Measurements from ENCODE around the gene G3BP2.
"Not testable (repeated sequence)": the region's sequence is repeated elsewhere in the genome, so short reads cannot be mapped to it uniquely, and the experiment has no call there.

The G3BP2 gene

DNA sequence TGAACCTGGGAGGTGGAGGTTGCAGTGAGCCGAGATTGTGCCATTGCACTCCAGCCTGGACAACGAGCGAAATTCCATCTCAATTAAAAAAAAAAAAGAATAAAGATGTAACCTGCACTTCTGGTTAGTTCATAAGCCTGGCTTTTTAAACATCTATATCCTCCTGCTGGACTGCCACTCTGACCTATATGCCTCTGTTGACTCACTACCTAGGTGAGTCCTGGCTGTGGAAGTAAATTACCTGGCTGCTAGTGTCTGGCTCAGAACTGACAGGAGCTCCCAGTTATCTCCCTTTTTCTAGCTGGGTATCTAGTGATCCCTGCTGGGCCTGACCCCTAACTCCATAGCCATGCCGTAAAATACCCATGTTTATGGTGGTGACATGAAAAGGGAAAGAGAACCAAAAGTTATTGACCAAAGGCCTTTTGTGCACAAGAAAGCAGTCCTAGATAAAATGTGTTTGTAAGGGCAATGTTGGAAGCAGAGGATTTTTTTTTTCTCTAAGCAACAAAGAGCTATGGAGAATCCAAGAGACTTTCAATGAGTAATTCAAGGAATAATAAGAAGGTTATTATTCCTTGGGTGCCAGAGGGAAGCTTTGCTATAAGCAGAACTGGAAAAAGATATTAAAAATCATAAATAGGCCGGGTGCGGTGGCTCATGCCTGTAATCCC lies 10.4 kb upstream of the G3BP2 start:
- DNase-seq (ENCODE audit: low spot score) = no peak

DNA sequence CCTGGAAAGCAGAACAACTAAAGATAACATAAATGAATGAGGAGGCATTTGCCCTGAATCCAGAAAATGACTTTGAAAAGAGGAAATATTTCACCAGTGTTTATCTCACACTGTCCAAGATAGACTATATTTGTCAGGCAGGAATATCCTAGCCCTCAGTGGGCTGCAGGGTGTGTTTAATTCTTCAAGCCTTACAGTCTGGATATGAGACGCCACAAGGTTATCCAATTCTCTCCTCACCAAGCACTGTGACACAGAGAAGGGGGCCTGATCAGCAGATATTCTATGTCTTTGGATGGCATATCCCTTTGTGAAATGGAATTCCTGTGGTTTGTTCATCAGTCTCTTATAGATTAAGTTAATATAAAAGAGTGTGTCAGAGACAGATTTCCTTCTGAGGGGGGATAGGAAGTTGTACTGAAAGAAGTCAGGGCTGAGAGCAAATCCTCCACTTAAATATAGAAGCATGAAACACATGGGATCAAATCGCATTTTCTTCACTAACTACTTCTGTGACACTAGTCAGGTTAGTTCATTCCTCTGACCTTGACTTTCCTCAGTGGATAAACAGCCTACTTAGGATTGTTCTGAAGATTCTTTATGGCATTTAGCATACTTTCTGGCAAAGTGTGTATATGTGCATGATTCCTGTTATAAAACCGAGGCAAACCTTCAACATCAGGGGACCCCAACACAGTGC lies 6.8 kb upstream of the G3BP2 start:
- no peak for DNase-seq (ENCODE audit: low spot score)

DNA sequence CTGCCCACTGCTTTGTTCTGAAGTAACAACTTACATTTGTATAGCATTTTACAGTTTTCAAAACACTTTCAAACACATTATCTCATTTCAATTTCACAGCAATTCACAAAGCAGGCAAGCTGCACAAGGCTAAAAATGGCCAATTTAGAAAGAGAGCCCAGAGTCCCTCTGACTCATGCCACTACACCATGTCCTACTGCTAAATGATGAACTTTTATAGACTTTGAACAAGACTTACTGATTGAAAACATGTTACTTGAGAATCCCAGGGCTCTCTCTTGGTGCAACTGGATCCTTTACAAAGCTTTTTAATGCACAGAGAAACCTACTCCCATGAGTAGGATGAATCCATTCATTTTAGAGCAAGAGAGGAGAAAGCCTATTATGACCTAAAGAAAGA lies 5.8 kb upstream of the G3BP2 start:
- no peak for DNase-seq (ENCODE audit: low spot score)

DNA sequence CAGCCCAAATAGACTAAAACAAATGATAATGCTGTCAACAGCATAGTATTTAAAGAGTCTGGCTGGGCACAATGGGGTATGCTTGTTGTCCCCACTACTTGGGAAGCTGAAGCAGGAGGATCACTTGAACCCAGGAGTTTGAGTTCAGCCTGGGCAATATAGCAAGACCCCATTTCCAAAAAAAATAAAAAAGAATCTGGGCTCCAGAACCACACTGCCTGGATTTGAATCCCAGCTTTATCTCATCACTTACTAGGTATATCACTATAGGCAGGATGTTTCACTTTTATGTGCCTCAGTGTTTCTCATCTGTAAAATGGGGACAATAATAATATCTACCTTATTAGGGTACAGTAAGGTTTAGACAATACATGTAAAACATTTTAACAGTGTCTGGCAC lies 5.3 kb upstream of the G3BP2 start:
- DNase-seq (ENCODE audit: low spot score) = no peak

DNA sequence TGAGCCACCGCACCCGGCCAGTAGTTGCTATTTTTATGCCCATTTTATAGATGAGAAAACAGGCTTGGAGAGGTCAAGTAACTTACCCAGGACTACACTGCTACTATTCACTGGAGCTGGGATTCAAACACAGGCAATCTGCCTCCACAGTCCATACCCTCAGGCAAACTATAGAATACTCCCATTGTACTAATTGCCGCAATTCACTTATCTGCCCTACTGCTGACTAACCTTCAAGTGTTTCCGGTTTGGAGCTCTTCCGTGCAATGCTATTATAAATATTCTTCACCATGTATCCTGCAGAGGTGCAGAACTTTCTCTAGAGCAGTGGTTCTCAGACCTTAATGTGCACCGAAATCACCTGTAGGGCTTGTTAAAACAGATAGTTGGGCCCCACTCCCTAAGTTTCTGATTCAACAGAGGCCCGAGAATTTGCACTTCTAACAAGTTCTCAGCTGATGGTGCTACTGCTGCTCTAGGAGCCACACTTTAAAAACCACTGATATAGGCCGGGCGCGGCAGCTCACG lies 1.9 kb upstream of the G3BP2 start:
- no peak for DNase-seq (ENCODE audit: low spot score)

DNA sequence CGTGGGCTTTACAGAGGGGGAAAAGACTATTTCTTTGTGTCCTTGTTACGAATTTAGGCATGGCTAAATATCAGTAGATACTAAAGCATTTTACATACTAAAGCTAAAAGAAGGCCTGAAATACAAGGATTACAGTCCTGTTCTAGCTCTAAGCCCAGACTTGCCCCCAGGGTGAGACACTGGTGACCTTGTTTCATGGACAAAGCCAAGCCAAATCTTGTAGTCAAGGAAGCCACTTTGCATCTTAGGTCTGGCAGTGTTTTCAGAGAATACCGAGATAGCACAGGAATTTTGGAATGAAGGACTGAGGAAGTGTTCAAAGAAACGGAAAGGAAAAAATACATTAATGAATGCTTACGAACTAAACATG lies 733 bp upstream of the G3BP2 start:
- DNase-seq (ENCODE audit: low spot score) = peak; percentile 50

DNA sequence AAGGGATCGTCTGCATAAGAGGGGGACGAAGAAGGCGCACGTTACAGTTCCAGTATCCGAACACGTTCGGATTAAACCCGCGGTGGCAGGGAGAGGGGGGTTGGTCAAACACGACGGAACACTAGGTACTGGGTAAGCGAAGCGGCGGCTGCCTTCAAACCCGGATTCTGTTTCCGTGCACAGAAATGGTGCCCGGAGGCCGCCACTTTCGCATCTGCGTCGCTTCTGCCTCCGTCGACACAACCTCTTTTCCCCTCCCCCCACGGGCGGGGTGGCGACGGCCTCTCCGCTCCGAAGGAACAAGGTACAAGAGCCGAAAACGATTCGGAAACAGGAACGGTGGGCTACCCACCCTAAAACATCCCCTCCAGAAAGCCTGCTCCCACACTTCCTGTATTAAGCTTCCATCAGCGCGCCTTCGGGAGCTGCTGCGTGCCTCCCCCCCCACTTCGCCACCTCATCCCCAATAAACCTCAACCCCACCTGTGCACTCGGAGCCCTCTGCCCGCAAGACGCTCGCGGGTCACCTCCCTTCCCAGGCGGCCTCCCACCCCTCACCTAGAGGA lies 667 bp downstream of the G3BP2 start:
- peak; percentile 69 for DNase-seq (ENCODE audit: low spot score)

DNA sequence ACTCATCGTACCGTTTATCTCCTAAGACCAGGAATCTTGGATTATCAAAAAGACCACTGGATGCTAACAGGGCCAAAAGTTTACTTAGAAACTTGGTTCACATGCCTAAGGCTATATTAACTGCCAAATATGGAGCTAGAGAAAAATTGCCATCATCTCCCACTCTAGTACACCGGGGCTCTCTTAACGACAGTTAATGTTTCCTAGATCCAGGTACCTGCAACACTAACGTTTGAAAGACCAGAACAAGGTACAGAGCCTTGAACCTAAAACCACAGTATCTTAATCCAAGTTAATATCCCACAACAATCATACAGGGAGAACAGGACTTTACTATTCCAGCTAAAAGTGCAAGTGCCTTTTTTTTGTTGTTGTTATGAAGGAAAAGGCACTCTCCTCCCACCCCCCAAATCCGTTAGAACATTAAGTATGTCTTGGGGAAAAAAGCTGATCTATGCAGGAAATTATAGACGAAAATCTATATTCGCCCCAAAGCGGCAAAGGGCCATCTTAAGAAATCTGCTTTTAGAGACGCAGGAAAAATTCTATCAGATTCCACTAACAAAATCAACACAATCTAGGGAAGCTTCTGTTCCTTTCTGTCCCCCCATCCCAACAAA lies 1.3 kb downstream of the G3BP2 start:
- no peak for DNase-seq (ENCODE audit: low spot score)

DNA sequence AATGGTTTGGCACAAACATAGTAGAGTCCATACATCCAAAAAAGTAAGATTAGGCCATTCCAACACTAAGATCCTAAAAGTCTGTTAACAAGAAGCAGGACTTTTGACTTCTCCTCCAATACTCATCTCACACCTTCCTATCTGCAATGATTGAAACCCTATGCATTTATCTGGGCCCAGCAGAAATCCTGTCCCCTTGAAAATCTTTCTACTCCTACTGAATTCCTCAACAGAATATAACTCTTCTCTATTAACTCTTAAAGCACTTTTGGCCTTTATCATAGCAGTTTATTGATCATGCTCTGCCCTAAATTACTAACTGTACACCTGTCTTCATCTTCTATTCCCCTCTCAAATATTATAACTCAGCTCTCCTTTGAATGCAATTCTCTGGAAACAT lies 4.6 kb downstream of the G3BP2 start:
- no peak for DNase-seq (ENCODE audit: low spot score)

DNA sequence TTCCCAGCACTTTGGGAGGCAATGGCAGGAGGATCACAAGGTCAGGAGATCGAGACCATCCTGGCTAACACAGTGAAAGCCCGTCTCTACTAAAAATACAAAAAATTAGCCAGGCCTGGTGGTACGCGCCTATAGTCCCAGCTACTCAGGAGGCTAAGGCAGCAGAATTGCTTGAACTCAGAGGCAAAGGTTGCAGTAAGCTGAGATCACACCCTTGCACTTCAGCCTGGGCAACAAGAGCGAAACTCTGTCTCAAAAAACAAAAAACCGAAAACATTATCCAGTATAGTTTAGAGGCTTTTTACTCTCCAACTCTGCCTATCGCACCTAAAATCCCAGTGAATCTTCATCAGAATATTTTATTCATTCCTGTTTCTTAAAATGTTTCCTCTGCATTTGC lies 5.6 kb downstream of the G3BP2 start:
- not testable (repeated sequence) for DNase-seq (ENCODE audit: low spot score)

DNA sequence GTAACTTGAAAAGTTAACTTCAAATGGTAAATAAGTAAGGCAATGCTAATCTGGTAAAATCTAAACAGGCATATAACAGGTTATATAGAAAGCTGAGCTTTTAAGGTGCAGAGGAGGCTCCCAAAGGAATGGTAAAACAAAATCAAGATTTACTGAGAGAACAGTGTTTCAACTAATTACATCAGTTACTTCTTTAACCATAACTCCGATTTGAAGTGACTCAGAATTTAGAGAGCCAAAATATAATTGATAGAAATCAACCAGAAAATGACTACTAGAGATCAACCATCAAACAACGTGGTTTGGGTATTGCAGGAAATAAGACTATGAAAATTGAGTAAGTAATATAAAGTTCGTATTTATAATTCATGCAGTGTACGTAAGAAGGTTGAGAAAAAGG lies 6.9 kb downstream of the G3BP2 start:
- DNase-seq (ENCODE audit: low spot score) = no peak

DNA sequence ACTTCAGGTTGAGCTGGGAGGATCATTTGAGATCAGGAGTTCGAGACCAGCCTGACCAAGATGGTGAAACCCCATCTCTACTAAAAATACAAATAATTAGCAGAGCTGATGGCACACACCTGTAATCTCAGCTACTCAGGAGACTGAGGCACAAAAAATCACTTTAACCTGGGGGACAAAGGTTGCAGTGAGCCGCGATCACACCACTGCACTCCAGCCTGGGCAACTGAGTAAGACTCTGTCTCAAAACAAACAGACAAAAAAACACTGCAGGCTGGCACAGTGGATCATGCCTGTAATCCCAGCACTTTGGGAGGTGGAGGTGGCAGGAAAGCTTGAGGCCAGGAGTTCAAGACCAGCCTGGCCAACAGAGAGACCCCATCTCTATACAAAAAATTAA lies 8.6 kb downstream of the G3BP2 start:
- not testable (repeated sequence) for DNase-seq (ENCODE audit: low spot score)

DNA sequence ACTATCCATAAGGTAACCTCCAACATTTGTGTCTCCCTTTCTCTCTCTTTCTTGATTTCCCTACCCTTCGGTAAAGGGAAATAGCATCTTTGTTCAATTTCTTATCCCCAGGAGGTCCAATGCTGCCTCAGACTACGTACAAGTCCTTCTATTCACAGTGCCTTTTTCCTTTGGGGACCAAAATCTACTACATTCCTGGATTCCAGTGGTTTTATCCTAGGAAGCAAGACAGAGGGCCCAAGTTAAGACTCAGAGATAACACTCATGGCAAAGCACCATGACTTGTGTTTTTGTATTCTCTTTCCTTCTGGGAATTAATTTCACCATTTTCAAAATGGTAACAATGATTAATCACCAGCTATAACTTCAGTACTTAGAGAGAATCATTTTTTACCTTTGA lies 10.6 kb downstream of the G3BP2 start:
- DNase-seq (ENCODE audit: low spot score) = no peak

DNA sequence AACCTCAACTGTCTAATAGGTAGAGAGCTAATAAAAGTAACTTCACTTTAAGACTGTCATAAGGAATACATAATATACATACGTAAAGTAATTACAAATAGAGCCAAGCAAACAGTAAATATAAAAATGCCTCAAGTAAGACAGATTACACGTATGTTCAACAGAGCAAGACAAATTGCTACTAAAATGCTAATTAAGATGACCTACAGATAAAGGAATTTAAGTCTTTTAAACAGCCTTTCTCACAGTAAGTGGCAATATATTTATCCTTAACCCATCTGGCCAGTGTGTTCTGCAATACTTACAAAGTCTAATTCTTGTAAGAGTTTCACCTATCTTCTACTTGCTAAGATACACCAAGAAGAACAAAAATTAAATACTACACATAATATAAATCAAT lies 12.7 kb downstream of the G3BP2 start:
- DNase-seq (ENCODE audit: low spot score) = no peak

DNA sequence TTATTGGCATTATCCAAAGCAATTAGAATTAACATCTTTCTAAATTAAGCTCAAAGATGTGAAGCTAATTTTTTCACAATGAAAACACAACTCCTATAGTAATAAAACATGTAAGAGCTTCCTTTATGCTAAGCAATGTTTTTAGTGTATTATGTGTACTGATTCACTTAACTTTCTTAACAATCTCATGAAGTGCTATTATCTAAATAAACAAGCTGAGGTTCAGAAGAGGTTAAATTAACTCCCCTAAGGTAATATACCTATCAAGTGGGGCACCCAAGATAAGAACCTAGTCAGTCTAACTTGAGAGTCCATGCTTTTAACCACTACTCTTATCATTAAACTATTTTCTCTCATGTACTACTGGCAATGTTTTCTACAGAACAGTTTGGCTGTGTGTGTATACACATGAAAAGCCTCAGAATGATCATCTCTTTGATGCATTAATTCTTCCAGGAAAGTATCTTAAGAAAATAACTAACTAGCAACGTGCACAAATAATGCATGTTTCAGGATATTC lies 13.6 kb downstream of the G3BP2 start:
- DNase-seq (ENCODE audit: low spot score) = no peak

DNA sequence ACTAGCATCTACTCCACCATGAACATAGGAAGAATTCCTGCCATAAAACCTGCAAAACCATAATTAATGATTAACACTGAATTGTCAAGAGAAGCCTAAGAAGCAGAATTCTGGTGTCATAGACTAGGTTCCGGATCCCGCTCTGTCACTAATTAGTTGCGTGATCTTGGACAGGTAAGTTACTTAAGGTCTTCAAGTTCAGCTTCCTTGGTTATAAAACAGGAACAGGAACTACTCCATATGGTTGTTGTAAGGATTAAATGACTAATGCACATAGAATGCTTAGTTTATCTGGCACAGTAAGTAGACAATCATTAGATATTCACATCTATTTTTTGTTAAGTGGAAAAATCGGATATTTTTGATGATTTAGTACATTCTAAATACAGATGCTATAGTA lies 14.3 kb downstream of the G3BP2 start:
- DNase-seq (ENCODE audit: low spot score) = no peak

DNA sequence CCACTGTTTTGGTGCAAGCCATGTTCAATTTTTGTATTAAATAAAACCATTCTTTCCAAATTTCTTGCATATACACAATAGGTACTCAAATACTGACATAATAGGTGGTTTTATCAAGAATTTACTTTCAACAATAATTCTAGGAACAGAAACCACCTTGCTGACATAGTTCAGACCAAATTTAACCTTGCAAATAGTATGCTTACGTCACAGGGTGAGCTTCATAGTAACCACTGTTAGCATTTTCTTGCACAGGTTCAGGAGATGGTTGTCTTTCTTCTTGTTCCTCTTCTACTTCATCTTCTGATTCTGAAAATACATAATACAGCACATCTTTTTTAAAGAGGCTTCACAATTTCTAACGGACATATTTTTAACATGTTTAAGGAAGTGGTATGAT lies 17.6 kb downstream of the G3BP2 start:
- DNase-seq (ENCODE audit: low spot score) = no peak

DNA sequence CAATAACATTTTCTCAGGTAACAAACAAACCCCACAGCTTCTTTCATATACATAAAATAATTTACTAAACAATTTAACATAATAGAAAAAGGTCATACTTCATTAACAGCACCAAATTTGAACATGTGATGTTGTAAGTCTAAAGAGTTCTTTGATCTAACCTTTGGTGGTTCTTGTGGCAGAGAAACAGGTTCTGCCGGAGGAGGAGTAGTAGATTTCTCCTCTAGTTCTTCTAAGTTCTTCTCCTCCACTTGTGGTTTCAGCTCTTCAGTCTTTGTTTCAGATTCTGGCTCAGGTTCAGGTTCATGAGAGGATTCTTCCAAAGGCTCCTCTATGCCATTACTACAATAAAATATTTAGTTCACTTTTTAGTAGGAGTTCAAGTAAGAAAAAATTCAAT lies 18.3 kb downstream of the G3BP2 start:
- DNase-seq (ENCODE audit: low spot score) = no peak

DNA sequence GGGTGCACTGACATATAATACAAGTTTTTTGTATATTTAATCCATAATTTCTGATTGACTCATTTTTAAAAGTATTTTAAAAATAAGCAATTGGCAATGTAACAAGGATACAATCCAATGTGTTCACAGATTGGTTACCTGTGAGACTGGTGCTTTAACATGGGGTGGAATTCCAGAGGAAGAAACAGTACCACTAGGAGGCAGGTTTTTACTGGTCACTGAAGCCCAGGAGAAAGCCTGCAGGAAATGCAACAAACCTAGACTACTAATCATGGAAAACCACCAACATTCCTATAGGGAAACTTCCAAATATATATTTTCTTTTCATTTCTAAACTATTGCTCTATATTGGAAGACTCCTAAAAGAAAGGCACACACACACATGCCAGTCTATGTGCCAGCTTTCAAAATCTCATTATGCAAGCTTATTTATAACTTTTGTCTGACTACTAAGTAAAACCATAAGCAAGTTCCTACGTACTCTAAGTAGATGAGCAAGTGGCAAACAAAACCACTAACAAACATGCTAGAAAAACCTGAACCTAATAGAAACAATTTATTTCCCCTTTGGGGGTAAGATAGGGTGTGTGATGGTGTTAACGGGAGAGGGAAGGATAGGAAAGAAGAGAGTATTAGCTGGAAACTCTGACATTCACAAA lies 19.2 kb downstream of the G3BP2 start:
- no peak for DNase-seq (ENCODE audit: low spot score)

DNA sequence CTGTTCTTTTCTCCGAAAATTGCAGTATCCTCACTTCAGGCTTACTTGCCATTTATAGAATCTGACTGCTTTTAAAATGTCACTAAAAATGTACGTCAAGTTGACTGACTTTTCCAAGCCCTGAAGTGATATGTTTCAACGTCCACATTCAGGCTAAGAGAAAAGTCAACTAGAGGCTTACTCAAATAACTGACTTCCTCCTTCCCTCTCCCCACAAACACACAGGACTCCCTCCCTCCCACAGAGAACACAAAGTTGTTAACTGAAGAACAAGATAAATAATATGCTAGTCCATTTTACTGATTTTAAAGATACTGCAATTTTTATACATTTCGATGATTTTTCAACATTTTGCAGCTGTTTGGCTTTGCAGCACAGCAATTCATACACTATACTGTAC lies 29.1 kb downstream of the G3BP2 start:
- no peak for DNase-seq (ENCODE audit: low spot score)

DNA sequence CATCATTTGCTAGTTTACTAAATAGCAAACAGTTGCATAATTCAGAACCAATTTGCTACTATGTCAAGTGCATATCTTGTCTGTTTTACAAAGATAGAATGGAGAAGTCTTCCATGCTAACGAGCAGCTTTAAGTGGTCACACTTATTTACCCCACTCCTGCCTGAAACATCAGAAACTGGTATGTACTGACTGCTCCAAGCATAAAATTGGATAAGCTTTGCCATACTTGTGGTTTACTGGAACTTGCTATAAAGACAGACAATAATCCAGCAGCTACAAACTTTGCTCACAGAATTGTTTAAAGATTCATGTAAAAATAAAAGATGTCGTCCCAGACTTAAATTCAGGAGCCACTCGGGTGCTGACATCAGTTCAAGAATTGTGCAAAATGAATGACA lies 29.6 kb downstream of the G3BP2 start:
- no peak for DNase-seq (ENCODE audit: low spot score)

DNA sequence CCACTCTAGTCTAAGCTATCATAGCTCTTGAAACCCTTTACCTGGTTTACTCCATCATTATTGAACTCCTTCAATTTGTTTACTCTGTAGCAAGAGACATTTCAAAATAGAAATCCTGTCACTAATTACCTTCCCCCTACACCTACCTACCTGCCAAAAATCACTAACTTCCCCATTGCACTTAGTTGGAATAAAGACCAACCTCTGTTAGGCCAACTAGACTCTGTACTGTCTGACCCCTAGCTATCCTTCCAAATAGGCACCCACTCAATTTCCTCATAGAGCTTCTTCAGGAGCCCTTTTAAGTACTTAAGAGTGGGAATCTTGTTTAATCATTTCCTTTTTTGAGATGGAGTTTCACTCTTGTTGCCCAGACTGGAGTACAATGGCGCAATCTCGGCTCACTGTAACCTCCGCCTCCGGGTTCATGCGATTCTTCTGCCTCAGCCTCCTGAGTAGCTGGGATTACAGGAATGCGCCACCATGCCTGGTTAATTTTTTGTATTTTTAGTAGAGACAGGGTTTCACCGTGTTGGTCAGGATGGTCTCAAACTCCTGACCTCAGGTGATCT lies 34.0 kb downstream of the G3BP2 start:
- DNase-seq (ENCODE audit: low spot score) = no peak

Data from ecto neural progenitor cell (in vitro differentiated cells).